ENCODE measurements around the gene HMGCS2. TPM values are rescaled to one million over a fixed set of nuclear protein-coding genes. Genes with fewer than 3 reads are reported as not detected.
A peak's percentile ranks its signal among the peaks of the same experiment; 100 is the strongest.
"Not testable (repeated sequence)": the region's sequence is repeated elsewhere in the genome, so short reads cannot be mapped to it uniquely, and the experiment has no call there.

The HMGCS2 gene
- total RNA-seq, 1 experiment from 2014 or later, result not detected

GRCh38 chr1:119731741-119732430 is 36.8 kb downstream of the HMGCS2 start:
- DNase-seq (ENCODE audit: low read depth), result no peak

GRCh38 chr1:119731060-119731459 is 37.6 kb downstream of the HMGCS2 start:
- DNase-seq (ENCODE audit: low read depth), result no peak

DNA sequence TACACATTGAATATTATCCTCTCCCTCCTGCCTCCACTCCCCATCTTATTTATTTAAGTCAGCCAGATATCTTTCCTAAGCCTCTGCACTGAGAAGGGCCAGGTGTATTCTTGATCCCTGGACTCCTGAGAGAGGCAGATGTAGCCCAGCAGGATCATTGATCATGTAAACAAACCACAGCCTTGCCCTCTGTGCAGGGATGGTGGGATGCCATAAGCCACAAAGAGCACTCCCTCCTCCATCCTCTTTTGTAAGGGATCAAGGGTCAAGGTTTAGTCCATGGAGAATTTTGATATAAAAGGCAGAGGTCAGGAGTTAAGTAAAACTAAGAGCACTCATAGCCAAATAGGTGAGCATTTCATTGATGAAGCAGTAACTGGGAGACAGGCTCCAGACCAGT is 39.7 kb downstream of the HMGCS2 start:
- DNase-seq (ENCODE audit: low read depth), result no peak

DNA sequence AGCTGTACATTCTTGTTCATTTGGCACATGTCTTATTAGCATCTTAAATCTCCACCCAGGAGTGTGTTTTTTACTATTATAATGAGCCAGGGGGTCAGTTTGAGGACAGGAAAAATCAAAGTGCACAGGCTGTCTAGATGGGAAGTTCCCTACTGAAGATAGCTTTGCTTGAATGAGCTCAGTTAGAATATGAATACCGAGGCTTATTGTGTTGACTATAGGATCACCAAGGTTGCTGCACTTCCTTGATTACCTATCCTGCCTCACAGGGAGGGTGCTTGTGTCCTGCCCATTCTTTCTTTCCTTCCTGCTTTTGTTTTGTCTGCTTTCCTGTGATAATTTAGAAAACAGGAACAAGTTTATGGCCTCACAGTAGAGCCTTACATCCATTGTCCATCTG is 40.7 kb downstream of the HMGCS2 start:
- DNase-seq (ENCODE audit: low read depth), result no peak

- DNase-seq (ENCODE audit: low read depth), result no peak
Measured at GRCh38 chr1:119725626-119726025, 43.1 kb downstream of the HMGCS2 start.

DNA sequence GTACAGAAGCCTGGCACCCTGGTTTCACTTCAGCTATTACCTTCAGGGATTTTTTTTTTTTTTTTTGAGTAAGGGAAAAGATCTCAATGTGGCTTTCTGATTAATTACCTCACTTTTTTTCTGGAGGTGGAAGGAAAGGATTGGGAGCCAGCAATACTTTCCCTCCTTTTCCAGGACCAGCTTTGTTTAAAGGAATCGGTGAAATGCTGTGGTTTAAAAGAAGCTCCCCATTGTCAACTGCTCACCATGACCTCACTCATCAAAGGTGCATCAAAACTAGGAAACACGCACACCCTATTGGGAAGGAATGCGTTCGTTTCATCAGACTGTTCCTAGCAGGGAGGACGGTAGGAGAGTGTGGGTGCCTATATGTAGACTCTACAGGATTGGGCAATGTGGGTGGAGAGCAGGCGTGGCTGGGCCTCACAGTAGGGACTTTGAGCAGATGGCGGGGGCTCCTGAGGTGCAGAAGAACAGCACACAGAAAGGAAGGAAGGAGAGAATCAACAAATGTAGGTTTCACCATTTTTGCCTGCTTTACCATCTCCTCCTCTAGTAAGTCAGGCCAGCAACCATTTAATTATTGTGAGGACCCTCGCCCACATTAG is 44.0 kb downstream of the HMGCS2 start:
- no peak for DNase-seq (ENCODE audit: low read depth)

- DNase-seq (ENCODE audit: low read depth), result no peak
Measured at GRCh38 chr1:119721896-119722295, 46.8 kb downstream of the HMGCS2 start.

GRCh38 chr1:119720866-119721440 is 47.8 kb downstream of the HMGCS2 start:
- no peak for DNase-seq (ENCODE audit: low read depth)

DNA sequence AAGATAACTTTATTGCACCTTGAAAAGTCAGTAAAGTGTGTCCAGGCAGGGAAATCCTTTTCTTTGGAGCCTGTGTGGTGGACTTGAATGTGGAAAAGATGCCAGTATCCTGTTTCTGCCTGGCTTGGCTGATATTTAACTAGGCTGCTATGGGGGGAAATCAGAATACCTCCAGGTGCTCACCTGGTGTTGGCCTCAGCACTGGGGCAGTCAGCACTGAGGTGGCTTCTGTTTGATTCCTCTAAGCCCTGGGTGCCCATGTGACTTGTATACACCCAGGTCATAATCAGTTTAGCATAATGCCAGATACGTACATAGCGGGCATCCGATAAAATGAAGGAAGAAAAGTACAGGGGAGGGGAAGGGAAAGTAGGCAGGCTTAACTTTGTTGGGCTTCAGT is 49.7 kb downstream of the HMGCS2 start:
- no peak for DNase-seq (ENCODE audit: low read depth)

DNA sequence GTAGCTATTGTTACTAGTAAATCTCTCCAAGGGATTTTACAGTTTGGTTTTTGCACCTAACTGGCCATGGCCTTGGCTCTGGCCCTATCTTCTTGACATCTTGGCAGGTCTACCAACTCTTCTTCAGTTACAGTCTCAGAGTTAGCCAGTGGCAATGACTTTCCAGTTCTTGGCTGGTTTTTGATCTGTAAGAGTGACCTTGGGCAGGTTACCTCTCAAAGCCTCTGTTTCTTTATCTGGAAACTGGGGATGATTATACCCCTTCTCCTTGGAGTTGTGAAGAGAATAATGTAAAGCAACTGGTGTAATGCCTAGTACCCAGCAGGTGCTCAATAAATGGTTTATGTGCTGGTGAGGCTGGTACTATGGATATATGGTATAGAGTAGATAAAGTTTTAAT is 50.3 kb downstream of the HMGCS2 start:
- no peak for DNase-seq (ENCODE audit: low read depth)

- no peak for DNase-seq (ENCODE audit: low read depth)
Measured at GRCh38 chr1:119715542-119715941, 53.2 kb downstream of the HMGCS2 start.

GRCh38 chr1:119714583-119714982 is 54.1 kb downstream of the HMGCS2 start:
- no peak for DNase-seq (ENCODE audit: low read depth)

GRCh38 chr1:119713749-119714456 is 54.8 kb downstream of the HMGCS2 start:
- no peak for DNase-seq (ENCODE audit: low read depth)

DNA sequence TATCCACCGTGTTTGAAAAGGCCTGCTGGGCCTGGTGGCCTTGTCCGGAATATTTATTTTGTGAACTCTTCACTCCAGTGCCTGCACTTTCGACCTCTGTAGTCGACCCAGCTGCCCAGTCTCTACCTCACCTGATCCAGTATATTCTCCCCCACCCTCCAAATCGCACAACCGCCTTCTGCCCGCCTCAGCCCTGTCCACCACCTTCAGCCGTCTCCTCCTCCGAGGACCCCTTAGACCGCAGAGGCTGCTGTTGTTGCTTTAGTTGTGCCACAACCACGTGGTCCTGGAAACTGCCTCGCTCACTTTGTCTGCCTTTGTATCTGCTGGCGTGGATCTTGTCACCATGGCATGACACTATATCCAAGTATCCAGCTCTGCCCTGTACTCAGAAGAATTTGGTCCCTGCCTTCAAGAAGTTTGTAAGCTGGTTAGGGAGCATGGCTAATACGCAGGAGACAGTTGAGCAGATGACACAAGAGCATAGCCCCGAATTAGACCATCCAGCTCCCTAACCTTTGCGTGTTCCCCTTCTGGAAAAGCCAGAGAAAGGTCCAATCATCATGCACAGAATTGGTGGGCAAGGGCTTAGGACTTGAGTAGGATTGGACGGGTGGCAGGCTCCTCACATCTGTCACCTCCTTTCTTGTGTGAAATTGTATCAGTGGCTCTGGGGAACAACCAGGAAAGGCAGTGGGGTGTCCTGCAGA is 55.5 kb downstream of the HMGCS2 start:
- DNase-seq (ENCODE audit: low read depth), result no peak

DNA sequence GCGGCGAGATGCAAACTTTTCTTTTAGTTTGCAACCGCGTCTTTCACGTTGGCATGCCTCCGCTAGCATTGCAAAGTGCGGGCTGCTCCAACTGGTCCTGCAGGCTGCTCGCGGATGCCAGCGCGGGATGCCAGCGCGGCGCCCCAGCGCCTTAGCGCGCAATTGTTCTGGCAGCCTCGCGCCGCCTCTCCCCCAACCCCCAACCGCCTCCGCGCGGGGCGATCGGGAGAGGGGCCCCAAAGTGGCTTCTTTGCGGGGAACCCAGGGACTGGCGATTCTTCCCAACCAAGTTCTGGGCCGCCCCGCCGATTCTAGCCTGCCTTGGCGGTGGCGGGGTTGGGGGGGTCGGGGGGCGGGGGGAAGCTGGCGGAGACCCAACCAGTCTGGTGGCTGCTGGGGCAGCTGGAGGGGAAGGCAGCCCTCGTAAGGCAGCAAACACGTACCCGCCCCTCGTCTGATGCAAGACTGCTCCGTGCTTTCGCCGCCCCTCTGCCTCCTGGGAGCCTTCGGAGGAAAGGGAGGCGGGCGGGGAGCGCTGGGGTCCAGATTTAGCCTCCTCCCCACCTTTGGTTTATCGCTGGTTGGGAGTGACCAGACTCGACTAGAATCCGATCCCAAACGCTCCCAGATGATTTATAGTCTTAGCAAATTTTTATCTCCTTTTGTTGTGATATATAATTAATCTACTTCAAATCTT is 56.2 kb downstream of the HMGCS2 start:
- peak; percentile 60 for DNase-seq (ENCODE audit: low read depth)

- peak; percentile 76 for DNase-seq (ENCODE audit: low read depth)
Measured at GRCh38 chr1:119711804-119712341, 56.8 kb downstream of the HMGCS2 start, which contains the start of gene PHGDH. Gene PHGDH, plus strand, starts transcription at chr1:119711934. Its CDS starts 89 bp downstream, at chr1:119712023.

- DNase-seq (ENCODE audit: low read depth), result not testable (repeated sequence)
Measured at GRCh38 chr1:119711356-119711803, 57.3 kb downstream of the HMGCS2 start.

- DNase-seq (ENCODE audit: low read depth), result not testable (repeated sequence)
Measured at GRCh38 chr1:119706599-119706998, 62.1 kb downstream of the HMGCS2 start.

GRCh38 chr1:119703666-119704450 is 64.8 kb downstream of the HMGCS2 start:
- DNase-seq (ENCODE audit: low read depth), result no peak

- peak; percentile 87 for DNase-seq (ENCODE audit: low read depth)
Measured at GRCh38 chr1:119702384-119702783, 66.3 kb downstream of the HMGCS2 start.
